ENCODE data around the gene LHFPL3.

DNA sequence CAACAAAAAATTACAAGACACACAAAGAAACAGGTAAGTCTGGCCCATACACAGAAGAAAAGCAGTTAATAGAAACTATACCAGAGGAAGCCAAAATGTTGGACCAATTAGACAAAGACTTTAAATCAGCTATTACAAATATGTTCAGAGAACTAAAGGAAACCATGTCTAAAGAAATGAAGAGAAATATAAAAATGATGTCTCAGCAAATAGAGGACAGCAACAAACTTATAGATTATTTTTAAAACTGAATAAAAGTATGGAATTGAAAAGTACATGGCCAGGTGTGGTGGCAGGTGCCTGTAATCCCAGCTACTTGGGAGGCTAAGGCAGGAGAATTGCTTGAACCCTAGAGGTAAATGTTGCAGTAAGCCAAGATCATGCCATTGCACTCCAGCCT lies 58.5 kb downstream of the LHFPL3 start:
- TF ChIP-seq, protein P1, sequence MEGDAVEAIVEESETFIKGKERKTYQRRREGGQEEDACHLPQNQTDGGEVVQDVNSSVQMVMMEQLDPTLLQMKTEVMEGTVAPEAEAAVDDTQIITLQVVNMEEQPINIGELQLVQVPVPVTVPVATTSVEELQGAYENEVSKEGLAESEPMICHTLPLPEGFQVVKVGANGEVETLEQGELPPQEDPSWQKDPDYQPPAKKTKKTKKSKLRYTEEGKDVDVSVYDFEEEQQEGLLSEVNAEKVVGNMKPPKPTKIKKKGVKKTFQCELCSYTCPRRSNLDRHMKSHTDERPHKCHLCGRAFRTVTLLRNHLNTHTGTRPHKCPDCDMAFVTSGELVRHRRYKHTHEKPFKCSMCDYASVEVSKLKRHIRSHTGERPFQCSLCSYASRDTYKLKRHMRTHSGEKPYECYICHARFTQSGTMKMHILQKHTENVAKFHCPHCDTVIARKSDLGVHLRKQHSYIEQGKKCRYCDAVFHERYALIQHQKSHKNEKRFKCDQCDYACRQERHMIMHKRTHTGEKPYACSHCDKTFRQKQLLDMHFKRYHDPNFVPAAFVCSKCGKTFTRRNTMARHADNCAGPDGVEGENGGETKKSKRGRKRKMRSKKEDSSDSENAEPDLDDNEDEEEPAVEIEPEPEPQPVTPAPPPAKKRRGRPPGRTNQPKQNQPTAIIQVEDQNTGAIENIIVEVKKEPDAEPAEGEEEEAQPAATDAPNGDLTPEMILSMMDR (IDR thresholded peaks at IDR 0.05; ENCODE audit: extremely low read depth in 1 of 2, insufficient read depth in 1 of 2, low read depth in 1 of 2, low read length in 2 of 2): no peak
- TF ChIP-seq MYC (IDR thresholded peaks at IDR 0.05; ENCODE audit: low read depth, low read length) (no peak), EZH2 (IDR thresholded peaks at IDR 0.05; ENCODE audit: borderline replicate concordance, low read depth, low read length, severe bottlenecking) (no peak), POLR2AphosphoS5 (IDR thresholded peaks at IDR 0.05; ENCODE audit: insufficient read depth, low read depth, low read length) (no peak)

All from endothelial cell of umbilical vein (primary cell).